ENCODE results near the gene TFR2. TPM values are rescaled to one million over a fixed set of nuclear protein-coding genes. Genes with fewer than 3 reads are reported as not detected.

The TFR2 gene
- total and polyA plus RNA-seq, 2 of the 13 experiments (the other 11 are each of a cell fraction or from before 2014, with no cell fraction given): 36.9 to 64.2 TPM

DNA sequence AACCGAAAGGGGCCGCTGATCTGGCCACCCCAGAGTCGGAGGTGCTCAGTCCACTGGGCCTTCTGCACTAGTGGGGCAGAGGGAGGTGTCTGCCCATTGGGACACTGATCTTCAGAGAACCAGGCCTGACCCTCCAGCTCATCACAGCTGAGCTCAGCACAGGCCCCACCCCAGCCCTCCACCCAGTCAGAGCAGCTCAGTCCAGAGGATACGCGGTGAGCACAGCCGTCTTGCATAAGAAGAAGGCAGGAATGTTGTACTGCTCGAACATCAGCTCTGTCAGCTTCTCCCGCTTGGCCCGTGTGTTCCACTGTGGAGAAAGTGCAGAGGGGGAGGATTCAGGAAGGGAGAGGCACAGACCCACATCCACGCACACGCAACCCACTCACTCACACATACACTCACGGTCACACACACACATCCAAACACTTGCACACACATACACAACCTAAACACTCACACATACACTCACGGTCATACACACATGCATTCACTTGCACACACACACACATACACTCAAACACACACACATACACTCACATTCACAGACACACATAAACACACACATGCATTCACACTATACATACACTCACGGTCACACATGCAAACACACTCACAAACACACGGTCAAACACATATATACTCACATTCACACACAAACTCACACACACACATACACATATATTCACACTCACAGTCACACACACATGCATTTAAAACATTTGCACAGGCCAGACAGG, 8.6 kb upstream of the TFR2 start (continued):
- TF ChIP-seq FOXP1 (IDR thresholded peaks at IDR 0.05) (0 out of 2 replicates have a peak, but pooled peaks have one; percentile 40), FOXP1 (CRISPR knock-in tag; IDR thresholded peaks at IDR 0.05) (no peak), HNRNPL (IDR thresholded peaks at IDR 0.05; ENCODE audit: low read depth, low read length) (no peak), MLLT10 (CRISPR knock-in tag; IDR thresholded peaks at IDR 0.05) (no peak), ZNF34 (CRISPR knock-in tag; IDR thresholded peaks at IDR 0.05; ENCODE audit: borderline replicate concordance) (no peak), TEAD3 (CRISPR knock-in tag; optimal IDR thresholded peaks at IDR 0.05; ENCODE audit: borderline replicate concordance) (peak; percentile 72)
- TF ChIP-seq, protein P1, sequence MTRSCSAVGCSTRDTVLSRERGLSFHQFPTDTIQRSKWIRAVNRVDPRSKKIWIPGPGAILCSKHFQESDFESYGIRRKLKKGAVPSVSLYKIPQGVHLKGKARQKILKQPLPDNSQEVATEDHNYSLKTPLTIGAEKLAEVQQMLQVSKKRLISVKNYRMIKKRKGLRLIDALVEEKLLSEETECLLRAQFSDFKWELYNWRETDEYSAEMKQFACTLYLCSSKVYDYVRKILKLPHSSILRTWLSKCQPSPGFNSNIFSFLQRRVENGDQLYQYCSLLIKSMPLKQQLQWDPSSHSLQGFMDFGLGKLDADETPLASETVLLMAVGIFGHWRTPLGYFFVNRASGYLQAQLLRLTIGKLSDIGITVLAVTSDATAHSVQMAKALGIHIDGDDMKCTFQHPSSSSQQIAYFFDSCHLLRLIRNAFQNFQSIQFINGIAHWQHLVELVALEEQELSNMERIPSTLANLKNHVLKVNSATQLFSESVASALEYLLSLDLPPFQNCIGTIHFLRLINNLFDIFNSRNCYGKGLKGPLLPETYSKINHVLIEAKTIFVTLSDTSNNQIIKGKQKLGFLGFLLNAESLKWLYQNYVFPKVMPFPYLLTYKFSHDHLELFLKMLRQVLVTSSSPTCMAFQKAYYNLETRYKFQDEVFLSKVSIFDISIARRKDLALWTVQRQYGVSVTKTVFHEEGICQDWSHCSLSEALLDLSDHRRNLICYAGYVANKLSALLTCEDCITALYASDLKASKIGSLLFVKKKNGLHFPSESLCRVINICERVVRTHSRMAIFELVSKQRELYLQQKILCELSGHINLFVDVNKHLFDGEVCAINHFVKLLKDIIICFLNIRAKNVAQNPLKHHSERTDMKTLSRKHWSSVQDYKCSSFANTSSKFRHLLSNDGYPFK (CRISPR knock-in tag; IDR thresholded peaks at IDR 0.05; ENCODE audit: borderline replicate concordance): no peak
- TF ChIP-seq, protein P2, sequence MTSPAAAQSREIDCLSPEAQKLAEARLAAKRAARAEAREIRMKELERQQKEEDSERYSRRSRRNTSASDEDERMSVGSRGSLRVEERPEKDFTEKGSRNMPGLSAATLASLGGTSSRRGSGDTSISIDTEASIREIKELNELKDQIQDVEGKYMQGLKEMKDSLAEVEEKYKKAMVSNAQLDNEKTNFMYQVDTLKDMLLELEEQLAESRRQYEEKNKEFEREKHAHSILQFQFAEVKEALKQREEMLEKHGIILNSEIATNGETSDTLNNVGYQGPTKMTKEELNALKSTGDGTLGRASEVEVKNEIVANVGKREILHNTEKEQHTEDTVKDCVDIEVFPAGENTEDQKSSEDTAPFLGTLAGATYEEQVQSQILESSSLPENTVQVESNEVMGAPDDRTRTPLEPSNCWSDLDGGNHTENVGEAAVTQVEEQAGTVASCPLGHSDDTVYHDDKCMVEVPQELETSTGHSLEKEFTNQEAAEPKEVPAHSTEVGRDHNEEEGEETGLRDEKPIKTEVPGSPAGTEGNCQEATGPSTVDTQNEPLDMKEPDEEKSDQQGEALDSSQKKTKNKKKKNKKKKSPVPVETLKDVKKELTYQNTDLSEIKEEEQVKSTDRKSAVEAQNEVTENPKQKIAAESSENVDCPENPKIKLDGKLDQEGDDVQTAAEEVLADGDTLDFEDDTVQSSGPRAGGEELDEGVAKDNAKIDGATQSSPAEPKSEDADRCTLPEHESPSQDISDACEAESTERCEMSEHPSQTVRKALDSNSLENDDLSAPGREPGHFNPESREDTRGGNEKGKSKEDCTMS (CRISPR knock-in tag; conservative IDR thresholded peaks at IDR 0.05): no peak
- TF ChIP-seq, protein P3, sequence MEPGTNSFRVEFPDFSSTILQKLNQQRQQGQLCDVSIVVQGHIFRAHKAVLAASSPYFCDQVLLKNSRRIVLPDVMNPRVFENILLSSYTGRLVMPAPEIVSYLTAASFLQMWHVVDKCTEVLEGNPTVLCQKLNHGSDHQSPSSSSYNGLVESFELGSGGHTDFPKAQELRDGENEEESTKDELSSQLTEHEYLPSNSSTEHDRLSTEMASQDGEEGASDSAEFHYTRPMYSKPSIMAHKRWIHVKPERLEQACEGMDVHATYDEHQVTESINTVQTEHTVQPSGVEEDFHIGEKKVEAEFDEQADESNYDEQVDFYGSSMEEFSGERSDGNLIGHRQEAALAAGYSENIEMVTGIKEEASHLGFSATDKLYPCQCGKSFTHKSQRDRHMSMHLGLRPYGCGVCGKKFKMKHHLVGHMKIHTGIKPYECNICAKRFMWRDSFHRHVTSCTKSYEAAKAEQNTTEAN (CRISPR knock-in tag; conservative IDR thresholded peaks at IDR 0.05): no peak
